Thyroid gland (tissue), 4 donors: Measurements from ENCODE around the gene ORAI2. TPM values are rescaled to one million over a fixed set of nuclear protein-coding genes. Genes with fewer than 3 reads are reported as not detected.

Experiments used
- DNase-seq, 2 donors: peaks; one replicate each; pipeline ENCODE4 v3.0.0-alpha.2; 2019
- H3K27ac ChIP-seq, 3 donors: fragments of 200-600 bp; sonication (generic); 1 replicate in 2 of 3; 2 replicates in 1 of 3; pipeline ENCODE4 v1.5.1; 2016 to 2019; ENCODE audit warnings: mild to moderate bottlenecking in 1 of 3, moderate library complexity in 1 of 3
- H3K27me3 ChIP-seq: fragments of 200-600 bp; sonication (generic); one replicate; pipeline ENCODE4 v1.5.1; 2019
- H3K36me3 ChIP-seq, 2 donors: fragments of 200-600 bp; sonication (generic); one replicate each; pipeline ENCODE4 v1.5.1; 2016 to 2019
- H3K4me1 ChIP-seq, 2 donors: fragments of 200-600 bp; sonication (generic); one replicate each; pipeline ENCODE4 v1.5.1; 2017 to 2019
- H3K4me3 ChIP-seq, 3 donors: fragments of 200-600 bp; sonication (generic); replicated peaks in 1 of 3; 1 replicate in 2 of 3; 2 replicates in 1 of 3; pipeline ENCODE4 v1.5.1; 2016; ENCODE audit warnings: mild to moderate bottlenecking in 1 of 3
- H3K9me3 ChIP-seq: fragments of 200-600 bp; sonication (generic); one replicate; pipeline ENCODE4 v1.5.1; 2017
- CTCF ChIP-seq, 6 experiments: fragments of 200-600 bp in 3 of 6; fragments of 450-650 bp in 3 of 6; sonication (generic) in 3 of 6; IDR thresholded peaks; one replicate each; pipeline ENCODE4 v1.5.1; 2016 to 2019; ENCODE audit warnings: antibody characterized with exemption in 6 of 6, mild to moderate bottlenecking in 2 of 6, inconsistent platforms in 1 of 6, moderate library complexity in 1 of 6
- POLR2A ChIP-seq, 2 donors: fragments of 450-650 bp; IDR thresholded peaks; one replicate each; pipeline ENCODE4 v1.6.1; 2017; ENCODE audit warnings: antibody characterized with exemption in 2 of 2, mild to moderate bottlenecking in 2 of 2, moderate library complexity in 1 of 2
- WGBS, 2 donors: methylation state at CpG; one replicate each; pipeline ENCODE4 v1.1.5; 2017; 5-methylcytosine and 5-hydroxymethylcytosine counted together
- intact Hi-C: fragments of 100-400 bp; cut with DNase I; formaldehyde crosslinking; loops from one replicate; pipeline ENCODE4 v1.15.1; 2023
- total RNA-seq, 4 donors: library from RNA; depleted of rRNA; stranded (reverse); fragments of >200 nt; gene quantifications; one replicate each; pipeline ENCODE4 v1.2.3, GENCODE V29; 2016

ORAI2 gene
- total RNA-seq, 4 donors from 2014 or later: 41.8 to 133 (median 81.4) TPM

- H3K9me3 ChIP-seq: no peaks in the 10 kb centered on the region
- H3K36me3 ChIP-seq: peaks cover 21 to 25% of the 10 kb centered on the region in 2 donors
- H3K27ac ChIP-seq: no peak overlapping the region
- DNase-seq: no peak
- TF ChIP-seq CTCF (IDR thresholded peaks at IDR 0.05) (no peak), POLR2A (IDR thresholded peaks at IDR 0.05) (no peak)
- H3K4me3 ChIP-seq: no peak overlapping the region
- H3K27me3 ChIP-seq: no peaks in the 10 kb centered on the region
- 90 to 91% methylated on average over 16 of the region's 16 CpGs for WGBS, 2 donors
- peaks cover 13% of the 10 kb centered on the region in 2 donors for H3K4me1 ChIP-seq
- intact Hi-C loops: no loop called here
Observed at GRCh38 chr7:102426268-102427018, 6.9 kb upstream of the ORAI2 start.

GRCh38 chr7:102427019-102427405, 6.4 kb upstream of the ORAI2 start:
- peaks cover 18 to 19% of the 10 kb centered on the region in 2 donors for H3K4me1 ChIP-seq
- 85 to 90% methylated on average over 5 of the region's 5 CpGs for WGBS, 2 donors
- H3K9me3 ChIP-seq: no peaks in the 10 kb centered on the region
- peaks cover 21 to 23% of the 10 kb centered on the region in 2 donors for H3K36me3 ChIP-seq
- no peak overlapping the region for H3K4me3 ChIP-seq
- no peak overlapping the region for H3K27ac ChIP-seq
- no peak for TF ChIP-seq POLR2A (IDR thresholded peaks at IDR 0.05)
- TF ChIP-seq CTCF (IDR thresholded peaks at IDR 0.05): no peak
- intact Hi-C loops: no loop called here
- DNase-seq: no peak
- no peaks in the 10 kb centered on the region for H3K27me3 ChIP-seq

GRCh38 chr7:102429141-102429899, 4.1 kb upstream of the ORAI2 start:
- H3K36me3 ChIP-seq: peaks cover 21 to 23% of the 10 kb centered on the region in 2 donors
- H3K4me1 ChIP-seq: peaks cover 26 to 28% of the 10 kb centered on the region in 2 donors
- DNase-seq: no peak
- no peaks in the 10 kb centered on the region for H3K27me3 ChIP-seq
- no peak overlapping the region for H3K4me3 ChIP-seq
- intact Hi-C loops: no loop called here
- H3K9me3 ChIP-seq: no peaks in the 10 kb centered on the region
- TF ChIP-seq CTCF (IDR thresholded peaks at IDR 0.05) (no peak), POLR2A (IDR thresholded peaks at IDR 0.05) (no peak)
- peak overlapping the region in 2 of 3 donors; percentile 22 to 98 for H3K27ac ChIP-seq
- 92 to 93% methylated on average over 10 of the region's 10 CpGs for WGBS, 2 donors

GRCh38 chr7:102431617-102432298, 1.6 kb upstream of the ORAI2 start:
- Histone ChIP-seq H3K27me3 (no peaks in the 10 kb centered on the region), H3K27ac (peak overlapping the region; percentile 80 to 98 (median 95)), H3K4me3 (no peak overlapping the region), H3K36me3 (peaks cover 0 to 5% of the 10 kb centered on the region in 2 donors), H3K9me3 (no peaks in the 10 kb centered on the region), H3K4me1 (peaks cover 32 to 33% of the 10 kb centered on the region in 2 donors)
- TF ChIP-seq CTCF (IDR thresholded peaks at IDR 0.05): no peak
- peak in 1 of 2 donors; percentile 38 for TF ChIP-seq POLR2A (IDR thresholded peaks at IDR 0.05)
- intact Hi-C loops: no loop called here
- 22 to 35% methylated on average over 14 to 17 of the region's 17 CpGs for WGBS, 2 donors
- peak; percentile 47 to 63 for DNase-seq
